HepG2 (cell line): ENCODE data around the gene PRKCE. TPM values are rescaled to one million over a fixed set of nuclear protein-coding genes. Genes with fewer than 3 reads are reported as not detected.
A peak's percentile ranks its signal among the peaks of the same experiment; 100 is the strongest.

Source experiments
- ARNTL ChIP-seq: sonication (generic); formaldehyde crosslinking; IDR thresholded peaks from 2 replicates; pipeline ENCODE4 v1.4.0; 2020; ENCODE audit warnings: mild to moderate bottlenecking, missing genetic modification reagents
- ELF1 ChIP-seq: sonication (generic); formaldehyde crosslinking; IDR thresholded peaks from 2 replicates; pipeline ENCODE4 v1.4.0; 2020; ENCODE audit warnings: missing genetic modification reagents
- EZH2 ChIP-seq: conservative IDR thresholded peaks from 2 replicates; pipeline ENCODE4 v1.6.1; 2012; ENCODE audit warnings: mild to moderate bottlenecking, low read depth, low read length, moderate library complexity
- HNRNPUL1 ChIP-seq: fragments of 200-400 bp; formaldehyde crosslinking; IDR thresholded peaks from 2 replicates; pipeline ENCODE4 v1.6.1; 2017; ENCODE audit warnings: low read depth, mild to moderate bottlenecking, low read length, moderate library complexity
- IRF2 ChIP-seq: IDR thresholded peaks from 2 replicates; pipeline ENCODE4 v1.6.1; 2018; ENCODE audit warnings: missing genetic modification reagents, missing compliant biosample characterization
- ISX ChIP-seq: sonication (generic); formaldehyde crosslinking; conservative IDR thresholded peaks from 2 replicates; pipeline ENCODE4 v1.5.0; 2020; ENCODE audit warnings: missing genetic modification reagents
- JARID2 ChIP-seq: sonication (generic); formaldehyde crosslinking; IDR thresholded peaks from 2 replicates; pipeline ENCODE4 v1.8.1; 2023; ENCODE audit warnings: missing genetic modification reagents, inconsistent platforms; ENCODE audit not compliant: insufficient replicate concordance
- KLF16 ChIP-seq, 2 experiments: sonication (generic) in 1 of 2; formaldehyde crosslinking in 1 of 2; IDR thresholded peaks; 2 replicates each; pipeline versions ENCODE4 v1.6.1 to v1.8.0; 2016 to 2023; ENCODE audit warnings: missing genetic modification reagents in 2 of 2, missing compliant biosample characterization in 1 of 2
- NFYB ChIP-seq: sonication (generic); formaldehyde crosslinking; IDR thresholded peaks from 2 replicates; pipeline ENCODE4 v1.4.0; 2020; ENCODE audit warnings: missing genetic modification reagents
- TAF15 ChIP-seq: fragments of 200-400 bp; formaldehyde crosslinking; IDR thresholded peaks from one replicate; pipeline ENCODE4 v1.6.1; 2018; ENCODE audit warnings: mild to moderate bottlenecking, low read depth, low read length; ENCODE audit not compliant: poor library complexity, severe bottlenecking
- U2AF1 ChIP-seq: fragments of 200-400 bp; formaldehyde crosslinking; optimal IDR thresholded peaks from 2 replicates; pipeline ENCODE3; 2017; ENCODE audit warnings: mild to moderate bottlenecking, low read depth, low read length
- ZNF101 ChIP-seq: sonication (generic); formaldehyde crosslinking; IDR thresholded peaks from 2 replicates; pipeline ENCODE4 v1.4.0; 2020; ENCODE audit warnings: mild to moderate bottlenecking, low read depth, missing genetic modification reagents, borderline replicate concordance
- ZNF12 ChIP-seq: sonication (generic); formaldehyde crosslinking; IDR thresholded peaks from 2 replicates; pipeline ENCODE4 v1.5.0; 2020; ENCODE audit warnings: missing genetic modification reagents
- ZNF354B ChIP-seq: sonication (generic); formaldehyde crosslinking; IDR thresholded peaks from 2 replicates; pipeline ENCODE4 v1.8.0; 2022; ENCODE audit warnings: mild to moderate bottlenecking, missing genetic modification reagents
- ZNF446 ChIP-seq: sonication (generic); formaldehyde crosslinking; IDR thresholded peaks from 2 replicates; pipeline ENCODE4 v1.5.0; 2020; ENCODE audit warnings: mild to moderate bottlenecking, missing genetic modification reagents
- ZNF644 ChIP-seq: IDR thresholded peaks from 2 replicates; pipeline ENCODE4 v1.6.1; 2016; ENCODE audit warnings: low read depth
- polyA plus RNA-seq, 8 experiments: library from polyadenylated mRNA; depleted of rRNA in 3 of 8; stranded (reverse) in 7 of 8; unstranded in 1 of 8; fragments of >200 nt; fragmentation: Illumina TruSeq in 4 of 8; extraction: Trizol in 4 of 8; gene quantifications; 2 replicates each; pipeline versions ENCODE4 v1.2.1 to v1.2.3, GENCODE V29; 2011 to 2016; ENCODE audit warnings: low read depth in 4 of 8, missing spikeins in 1 of 8, mixed read lengths in 1 of 8; ENCODE audit not compliant: insufficient read depth in 1 of 8
- total RNA-seq, 5 experiments: library from RNA; depleted of rRNA; stranded (reverse); fragments of >200 nt; fragmentation: Illumina TruSeq; extraction: Trizol; gene quantifications; 2 replicates each; pipeline ENCODE4 v1.2.3, GENCODE V29; 2016; ENCODE audit warnings: low read depth in 1 of 5
- TF ChIP-seq, protein P1 (sequence below): sonication (generic); formaldehyde crosslinking; IDR thresholded peaks from 2 replicates; pipeline ENCODE4 v1.4.0; 2020; ENCODE audit warnings: missing genetic modification reagents
- TF ChIP-seq, protein P2 (sequence below): sonication (generic); formaldehyde crosslinking; IDR thresholded peaks from 2 replicates; pipeline ENCODE4 v1.4.0; 2020; ENCODE audit warnings: mild to moderate bottlenecking, missing genetic modification reagents
- TF ChIP-seq, protein P3 (sequence below): sonication (generic); formaldehyde crosslinking; IDR thresholded peaks from 2 replicates; pipeline ENCODE4 v1.8.0; 2022; ENCODE audit warnings: mild to moderate bottlenecking, missing genetic modification reagents; ENCODE audit not compliant: insufficient replicate concordance
- TF ChIP-seq, protein P4 (sequence below): sonication (generic); formaldehyde crosslinking; IDR thresholded peaks from 2 replicates; pipeline ENCODE4 v1.5.1; 2020; ENCODE audit warnings: mild to moderate bottlenecking, moderate library complexity, missing genetic modification reagents
- TF ChIP-seq, protein P5 (sequence below): sonication (generic); formaldehyde crosslinking; IDR thresholded peaks from 2 replicates; pipeline ENCODE4 v1.4.0; 2020; ENCODE audit warnings: missing genetic modification reagents, borderline replicate concordance

PRKCE gene
- total and polyA plus RNA-seq, 2 of the 13 experiments (the other 11 are each of a cell fraction or from before 2014, with no cell fraction given): 1.0 to 3.9 TPM

DNA sequence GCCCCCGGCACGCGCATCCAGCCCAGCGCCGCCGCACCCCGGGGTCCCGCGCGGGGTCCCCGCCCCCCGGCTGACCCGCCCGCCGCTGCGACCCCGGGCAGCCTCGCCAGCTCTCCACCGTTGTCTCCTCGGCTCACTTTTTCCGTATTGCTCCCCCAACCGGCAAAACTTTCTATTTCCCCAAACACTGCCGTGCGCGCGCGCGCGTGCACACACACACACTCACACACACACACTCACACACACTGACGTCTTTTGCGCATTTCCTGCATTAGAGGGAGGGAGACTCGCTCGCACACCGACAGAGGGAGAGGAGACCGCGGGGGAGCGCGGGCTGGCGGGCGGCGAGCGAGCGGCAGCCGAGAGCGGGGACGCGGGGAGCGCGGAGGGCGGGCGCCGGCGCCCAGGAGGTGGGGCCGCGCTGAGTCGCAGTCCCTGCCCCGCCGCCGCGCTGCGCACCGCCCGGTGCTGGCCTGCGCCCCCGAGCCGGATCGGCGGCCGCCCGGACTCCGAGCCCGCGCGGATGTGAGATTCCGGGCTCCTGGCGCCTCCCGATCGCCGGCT is 542 bp upstream of the PRKCE start (continued):
- TF ChIP-seq, protein P1, sequence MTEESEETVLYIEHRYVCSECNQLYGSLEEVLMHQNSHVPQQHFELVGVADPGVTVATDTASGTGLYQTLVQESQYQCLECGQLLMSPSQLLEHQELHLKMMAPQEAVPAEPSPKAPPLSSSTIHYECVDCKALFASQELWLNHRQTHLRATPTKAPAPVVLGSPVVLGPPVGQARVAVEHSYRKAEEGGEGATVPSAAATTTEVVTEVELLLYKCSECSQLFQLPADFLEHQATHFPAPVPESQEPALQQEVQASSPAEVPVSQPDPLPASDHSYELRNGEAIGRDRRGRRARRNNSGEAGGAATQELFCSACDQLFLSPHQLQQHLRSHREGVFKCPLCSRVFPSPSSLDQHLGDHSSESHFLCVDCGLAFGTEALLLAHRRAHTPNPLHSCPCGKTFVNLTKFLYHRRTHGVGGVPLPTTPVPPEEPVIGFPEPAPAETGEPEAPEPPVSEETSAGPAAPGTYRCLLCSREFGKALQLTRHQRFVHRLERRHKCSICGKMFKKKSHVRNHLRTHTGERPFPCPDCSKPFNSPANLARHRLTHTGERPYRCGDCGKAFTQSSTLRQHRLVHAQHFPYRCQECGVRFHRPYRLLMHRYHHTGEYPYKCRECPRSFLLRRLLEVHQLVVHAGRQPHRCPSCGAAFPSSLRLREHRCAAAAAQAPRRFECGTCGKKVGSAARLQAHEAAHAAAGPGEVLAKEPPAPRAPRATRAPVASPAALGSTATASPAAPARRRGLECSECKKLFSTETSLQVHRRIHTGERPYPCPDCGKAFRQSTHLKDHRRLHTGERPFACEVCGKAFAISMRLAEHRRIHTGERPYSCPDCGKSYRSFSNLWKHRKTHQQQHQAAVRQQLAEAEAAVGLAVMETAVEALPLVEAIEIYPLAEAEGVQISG (CRISPR knock-in tag): peak; percentile 86
- no peak; the same call in 1 of the 2 replicates for TF ChIP-seq ZNF101 (CRISPR knock-in tag)
- TF ChIP-seq IRF2 (CRISPR knock-in tag): peak; percentile 81
- no peak for TF ChIP-seq TAF15
- TF ChIP-seq, protein P2, sequence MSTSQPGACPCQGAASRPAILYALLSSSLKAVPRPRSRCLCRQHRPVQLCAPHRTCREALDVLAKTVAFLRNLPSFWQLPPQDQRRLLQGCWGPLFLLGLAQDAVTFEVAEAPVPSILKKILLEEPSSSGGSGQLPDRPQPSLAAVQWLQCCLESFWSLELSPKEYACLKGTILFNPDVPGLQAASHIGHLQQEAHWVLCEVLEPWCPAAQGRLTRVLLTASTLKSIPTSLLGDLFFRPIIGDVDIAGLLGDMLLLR (CRISPR knock-in tag): no peak
- no peak for TF ChIP-seq JARID2 (CRISPR knock-in tag)
- TF ChIP-seq KLF16 (CRISPR knock-in tag; IDR thresholded peaks at IDR 0.05): peak in 1 of 2 experiments; percentile 62; a peak in 1 of 4 replicates
- 0 out of 2 replicates have a peak, but pooled peaks have one; percentile 24 for TF ChIP-seq ISX
- TF ChIP-seq, protein P3, sequence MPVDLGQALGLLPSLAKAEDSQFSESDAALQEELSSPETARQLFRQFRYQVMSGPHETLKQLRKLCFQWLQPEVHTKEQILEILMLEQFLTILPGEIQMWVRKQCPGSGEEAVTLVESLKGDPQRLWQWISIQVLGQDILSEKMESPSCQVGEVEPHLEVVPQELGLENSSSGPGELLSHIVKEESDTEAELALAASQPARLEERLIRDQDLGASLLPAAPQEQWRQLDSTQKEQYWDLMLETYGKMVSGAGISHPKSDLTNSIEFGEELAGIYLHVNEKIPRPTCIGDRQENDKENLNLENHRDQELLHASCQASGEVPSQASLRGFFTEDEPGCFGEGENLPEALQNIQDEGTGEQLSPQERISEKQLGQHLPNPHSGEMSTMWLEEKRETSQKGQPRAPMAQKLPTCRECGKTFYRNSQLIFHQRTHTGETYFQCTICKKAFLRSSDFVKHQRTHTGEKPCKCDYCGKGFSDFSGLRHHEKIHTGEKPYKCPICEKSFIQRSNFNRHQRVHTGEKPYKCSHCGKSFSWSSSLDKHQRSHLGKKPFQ (CRISPR knock-in tag): peak; percentile 31
- TF ChIP-seq NFYB (CRISPR knock-in tag): no peak
- TF ChIP-seq, protein P4, sequence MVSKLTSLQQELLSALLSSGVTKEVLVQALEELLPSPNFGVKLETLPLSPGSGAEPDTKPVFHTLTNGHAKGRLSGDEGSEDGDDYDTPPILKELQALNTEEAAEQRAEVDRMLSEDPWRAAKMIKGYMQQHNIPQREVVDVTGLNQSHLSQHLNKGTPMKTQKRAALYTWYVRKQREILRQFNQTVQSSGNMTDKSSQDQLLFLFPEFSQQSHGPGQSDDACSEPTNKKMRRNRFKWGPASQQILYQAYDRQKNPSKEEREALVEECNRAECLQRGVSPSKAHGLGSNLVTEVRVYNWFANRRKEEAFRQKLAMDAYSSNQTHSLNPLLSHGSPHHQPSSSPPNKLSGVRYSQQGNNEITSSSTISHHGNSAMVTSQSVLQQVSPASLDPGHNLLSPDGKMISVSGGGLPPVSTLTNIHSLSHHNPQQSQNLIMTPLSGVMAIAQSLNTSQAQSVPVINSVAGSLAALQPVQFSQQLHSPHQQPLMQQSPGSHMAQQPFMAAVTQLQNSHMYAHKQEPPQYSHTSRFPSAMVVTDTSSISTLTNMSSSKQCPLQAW (CRISPR knock-in tag): peak; percentile 70; the same call in 1 of the 2 replicates
- peak; percentile 74 for TF ChIP-seq ELF1
- TF ChIP-seq ZNF644 (CRISPR knock-in tag): no peak
- TF ChIP-seq ZNF12 (CRISPR knock-in tag): 0 out of 2 replicates have a peak, but pooled peaks have one; percentile 38
- no peak for TF ChIP-seq EZH2
- TF ChIP-seq ZNF446 (CRISPR knock-in tag): peak; percentile 55; the same call in 1 of the 2 replicates
- peak; percentile 69; the same call in 1 of the 2 replicates for TF ChIP-seq ARNTL
- TF ChIP-seq ZNF354B (CRISPR knock-in tag): no peak
- TF ChIP-seq U2AF1: no peak
- TF ChIP-seq, protein P5, sequence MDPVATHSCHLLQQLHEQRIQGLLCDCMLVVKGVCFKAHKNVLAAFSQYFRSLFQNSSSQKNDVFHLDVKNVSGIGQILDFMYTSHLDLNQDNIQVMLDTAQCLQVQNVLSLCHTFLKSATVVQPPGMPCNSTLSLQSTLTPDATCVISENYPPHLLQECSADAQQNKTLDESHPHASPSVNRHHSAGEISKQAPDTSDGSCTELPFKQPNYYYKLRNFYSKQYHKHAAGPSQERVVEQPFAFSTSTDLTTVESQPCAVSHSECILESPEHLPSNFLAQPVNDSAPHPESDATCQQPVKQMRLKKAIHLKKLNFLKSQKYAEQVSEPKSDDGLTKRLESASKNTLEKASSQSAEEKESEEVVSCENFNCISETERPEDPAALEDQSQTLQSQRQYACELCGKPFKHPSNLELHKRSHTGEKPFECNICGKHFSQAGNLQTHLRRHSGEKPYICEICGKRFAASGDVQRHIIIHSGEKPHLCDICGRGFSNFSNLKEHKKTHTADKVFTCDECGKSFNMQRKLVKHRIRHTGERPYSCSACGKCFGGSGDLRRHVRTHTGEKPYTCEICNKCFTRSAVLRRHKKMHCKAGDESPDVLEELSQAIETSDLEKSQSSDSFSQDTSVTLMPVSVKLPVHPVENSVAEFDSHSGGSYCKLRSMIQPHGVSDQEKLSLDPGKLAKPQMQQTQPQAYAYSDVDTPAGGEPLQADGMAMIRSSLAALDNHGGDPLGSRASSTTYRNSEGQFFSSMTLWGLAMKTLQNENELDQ (CRISPR knock-in tag): no peak
- no peak for TF ChIP-seq HNRNPUL1
